Activated naive CD4-positive, alpha-beta T cell (primary cell): ENCODE data around the gene NT5DC1.

ENCODE experiments used
- DNase-seq, 4 experiments: peaks; one replicate each; lab custom pipeline; 2025; lab: John Stamatoyannopoulos, UW

Gene NT5DC1

DNA sequence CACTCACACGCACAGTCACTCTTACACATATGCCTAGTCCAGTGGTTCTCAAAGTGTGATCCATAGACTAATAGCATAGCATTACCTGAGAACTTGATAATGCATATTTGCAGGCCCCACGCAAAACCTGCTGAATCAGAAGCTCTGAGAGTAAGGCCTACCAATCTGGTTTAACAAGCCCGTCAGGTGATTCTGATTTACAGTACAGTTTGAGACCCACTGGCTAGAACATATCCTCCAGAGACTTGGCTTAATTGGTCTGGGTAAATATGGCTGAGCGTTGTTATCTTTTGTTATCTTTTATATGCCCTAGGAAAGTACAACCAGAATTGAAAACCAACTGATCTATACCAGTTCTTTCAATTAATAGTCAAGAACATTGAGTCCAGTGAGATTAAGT is 143.6 kb downstream of the NT5DC1 start:
- DNase-seq: no peak

DNA sequence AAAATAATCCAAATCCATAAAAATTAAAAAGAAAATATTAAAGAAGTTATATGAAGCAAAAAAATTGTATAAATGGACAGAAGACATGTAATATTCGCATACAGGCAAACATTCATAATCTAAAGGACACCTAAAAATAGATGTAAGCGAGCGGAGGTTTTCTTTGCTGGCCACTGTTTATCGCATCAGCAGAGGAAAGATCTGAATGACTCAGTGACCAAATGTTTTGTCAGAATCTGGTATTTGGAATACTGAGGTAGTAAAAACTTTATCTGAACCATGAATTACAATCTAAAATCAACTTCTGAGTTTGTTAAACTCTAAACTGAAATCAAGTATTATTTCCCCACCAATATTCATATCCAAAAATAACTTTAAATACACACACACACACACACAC is 145.4 kb downstream of the NT5DC1 start:
- no peak for DNase-seq

- no peak for DNase-seq
Observed at GRCh38 chr6:116247285-116247684, 146.6 kb downstream of the NT5DC1 start.

GRCh38 chr6:116248577-116248976 is 147.9 kb downstream of the NT5DC1 start:
- DNase-seq: no peak

DNA sequence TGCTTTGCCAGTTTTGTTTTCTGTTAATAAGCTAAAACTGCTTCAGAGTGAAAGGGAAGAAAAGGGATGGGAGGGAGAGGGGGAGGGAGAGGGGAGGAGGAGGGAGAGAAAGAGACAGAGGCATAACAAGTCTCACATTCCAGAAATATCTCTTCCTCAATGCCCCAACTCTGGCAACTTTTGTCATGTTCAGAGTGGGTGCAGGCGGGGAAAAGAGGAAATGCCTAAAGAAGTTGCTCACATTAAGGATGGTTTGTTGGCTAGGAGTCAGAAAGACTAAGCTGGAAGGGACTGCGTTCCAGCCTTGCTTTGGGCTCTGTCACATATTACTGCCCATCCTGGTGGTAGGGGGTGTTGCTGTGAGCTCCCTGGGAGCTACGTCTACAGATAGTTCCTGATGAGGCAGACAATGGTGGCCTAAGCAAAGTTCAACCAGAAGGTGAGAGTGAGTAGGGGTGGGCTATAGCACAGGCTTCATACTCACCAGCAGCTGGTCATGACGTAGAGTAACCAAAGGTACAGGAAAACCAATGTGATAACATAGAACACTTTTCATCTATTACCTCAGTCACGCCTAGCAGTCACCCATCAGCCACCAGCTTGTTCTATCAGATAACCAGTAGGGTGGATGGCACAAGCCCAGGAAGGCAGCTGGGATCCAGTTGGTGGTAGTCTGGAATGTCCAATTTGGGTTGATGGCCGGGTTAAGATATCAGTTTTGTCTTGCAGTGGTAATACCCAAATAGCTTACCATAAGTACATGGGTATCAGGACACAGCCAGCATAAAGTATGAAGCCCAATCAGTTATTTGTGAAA is 151.1 kb downstream of the NT5DC1 start:
- DNase-seq: no peak

- DNase-seq: no peak
Observed at GRCh38 chr6:116253188-116253504, 152.5 kb downstream of the NT5DC1 start.

- peak; percentile 47 to 82 (median 70) for DNase-seq
Observed at GRCh38 chr6:116253505-116254296, 153.0 kb downstream of the NT5DC1 start, which contains the start of gene TSPYL4. TSS of gene TSPYL4 (minus strand) at chr6:116254075. CDS start at chr6:116254008, 67 bp downstream.

DNA sequence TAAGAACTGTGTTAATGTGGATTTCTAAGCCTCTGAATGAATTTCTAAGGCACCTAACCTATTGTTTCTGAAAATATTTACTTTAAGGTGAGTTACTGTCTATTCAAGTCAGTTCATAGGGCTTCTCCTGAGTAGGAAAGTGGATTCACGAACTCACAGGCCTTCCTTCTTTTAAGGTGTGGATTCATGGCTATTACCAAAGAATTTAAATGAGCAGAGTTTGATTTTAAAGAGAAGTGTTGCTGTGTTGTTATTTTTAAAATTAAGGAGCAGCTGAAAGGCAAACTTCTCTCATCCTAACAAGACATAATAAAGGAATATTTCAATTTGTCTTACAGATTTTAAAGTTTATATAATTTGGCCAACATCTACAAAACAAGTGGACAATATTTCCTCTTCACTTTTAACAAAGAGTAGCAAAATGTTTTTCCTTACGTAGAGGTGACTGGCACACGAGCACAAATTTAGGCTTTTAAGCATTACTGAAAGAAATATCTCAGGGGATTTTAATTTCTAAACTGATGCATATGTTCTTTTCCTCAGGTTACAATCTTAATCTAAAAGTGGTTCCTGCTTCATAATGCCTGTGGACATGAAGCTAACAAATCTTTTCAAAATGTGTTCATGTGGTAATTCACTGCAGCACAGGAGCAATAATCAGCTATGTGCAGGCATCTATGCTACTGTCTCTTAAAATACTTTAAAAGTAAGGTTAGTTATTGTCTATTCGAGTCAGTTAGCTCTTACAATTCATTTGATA is 153.8 kb downstream of the NT5DC1 start:
- no peak for DNase-seq

- DNase-seq: no peak
Observed at GRCh38 chr6:116255246-116255800, 154.7 kb downstream of the NT5DC1 start.

- no peak for DNase-seq
Observed at GRCh38 chr6:116256694-116257093, 156.0 kb downstream of the NT5DC1 start.

- DNase-seq: no peak
Observed at GRCh38 chr6:116258520-116258919, 157.9 kb downstream of the NT5DC1 start.

GRCh38 chr6:116263353-116263752 is 162.7 kb downstream of the NT5DC1 start:
- no peak for DNase-seq

DNA sequence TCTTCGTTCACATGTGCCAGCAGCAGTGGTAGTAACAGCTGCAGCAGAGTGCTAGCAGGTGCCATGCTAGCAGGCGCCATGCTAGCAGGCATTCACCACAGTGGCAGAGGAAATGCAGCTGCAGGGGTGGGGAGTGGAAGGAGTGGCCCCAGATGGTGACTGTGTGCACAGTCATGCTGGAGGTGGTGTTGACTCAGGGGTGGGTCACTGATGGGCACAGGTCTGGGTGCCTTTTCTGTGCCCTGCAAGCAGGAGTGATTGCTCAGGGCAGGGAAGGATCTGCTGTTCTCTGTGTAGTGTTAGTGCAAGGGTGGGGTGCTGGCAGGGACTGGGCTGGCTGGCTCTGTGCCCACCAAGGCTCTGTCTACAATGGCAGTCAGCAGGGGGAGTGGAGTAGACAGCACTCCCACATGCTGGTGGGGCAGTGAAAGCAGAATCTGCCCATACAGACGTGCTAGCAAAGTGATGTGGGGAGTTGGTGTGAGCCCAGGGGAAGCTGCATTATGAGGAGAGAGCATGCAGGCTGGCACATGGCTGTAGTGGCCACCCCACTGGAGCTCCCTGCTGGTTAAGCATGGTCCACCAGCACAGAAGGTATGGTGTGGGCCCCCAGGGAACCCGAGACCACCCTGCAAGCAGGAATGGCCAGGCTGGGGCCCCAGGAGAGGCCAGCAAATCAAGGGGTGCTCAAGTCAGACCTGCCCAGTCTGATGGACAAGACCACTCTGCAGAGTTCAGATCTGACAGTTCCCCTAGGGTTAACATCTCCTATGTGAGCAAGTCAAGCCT is 164.6 kb downstream of the NT5DC1 start:
- DNase-seq: no peak

DNA sequence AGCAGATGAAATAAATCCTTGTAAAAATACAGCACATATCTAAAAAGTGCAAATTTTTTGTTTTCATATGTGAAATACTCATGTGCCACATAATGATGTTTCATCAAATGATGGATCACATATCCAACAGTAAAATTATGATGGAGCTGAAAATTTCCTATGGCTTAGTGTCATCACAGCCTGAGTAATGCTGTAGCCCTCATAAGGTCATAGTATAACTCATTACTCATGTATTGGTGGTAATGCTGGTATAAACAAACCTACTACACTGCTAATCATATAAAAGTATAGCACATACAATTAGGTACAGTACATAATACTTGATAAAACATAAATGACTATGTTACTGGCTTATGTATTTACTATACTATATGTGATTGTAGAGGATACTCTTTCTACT is 166.2 kb downstream of the NT5DC1 start:
- no peak for DNase-seq

DNA sequence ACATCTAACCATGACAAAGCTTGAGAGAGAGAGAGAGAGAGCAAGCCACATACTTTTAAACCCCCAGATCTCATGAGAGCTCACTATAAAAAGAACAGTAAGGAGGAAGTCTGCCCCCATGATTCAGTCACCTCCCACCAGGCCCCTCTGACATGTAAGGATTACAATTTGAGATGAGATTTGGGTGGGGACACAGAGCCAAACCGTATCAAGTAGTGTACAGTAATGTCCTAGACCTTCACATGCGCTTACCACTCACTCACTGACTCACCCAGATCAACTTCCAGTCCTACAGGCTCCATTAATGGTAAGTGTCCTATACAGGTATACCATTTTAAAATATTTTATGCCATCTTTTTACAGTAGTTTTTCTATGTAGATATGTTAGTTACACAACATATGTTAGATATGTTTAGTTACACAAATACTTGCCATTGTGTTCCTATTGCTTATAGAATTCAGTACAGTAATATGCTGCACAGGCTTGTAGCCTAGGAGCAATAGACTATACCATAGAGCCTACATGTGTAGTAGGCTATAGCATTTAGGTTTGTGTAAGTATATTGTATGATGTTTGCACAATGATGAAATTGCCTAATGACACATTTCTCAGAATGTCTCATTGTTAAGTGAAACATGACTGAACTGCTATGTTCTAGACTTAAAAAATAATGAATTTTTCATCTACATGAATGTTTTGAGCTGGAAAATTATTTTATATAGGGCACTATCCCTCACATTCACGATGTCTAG is 167.4 kb downstream of the NT5DC1 start:
- DNase-seq: no peak

DNA sequence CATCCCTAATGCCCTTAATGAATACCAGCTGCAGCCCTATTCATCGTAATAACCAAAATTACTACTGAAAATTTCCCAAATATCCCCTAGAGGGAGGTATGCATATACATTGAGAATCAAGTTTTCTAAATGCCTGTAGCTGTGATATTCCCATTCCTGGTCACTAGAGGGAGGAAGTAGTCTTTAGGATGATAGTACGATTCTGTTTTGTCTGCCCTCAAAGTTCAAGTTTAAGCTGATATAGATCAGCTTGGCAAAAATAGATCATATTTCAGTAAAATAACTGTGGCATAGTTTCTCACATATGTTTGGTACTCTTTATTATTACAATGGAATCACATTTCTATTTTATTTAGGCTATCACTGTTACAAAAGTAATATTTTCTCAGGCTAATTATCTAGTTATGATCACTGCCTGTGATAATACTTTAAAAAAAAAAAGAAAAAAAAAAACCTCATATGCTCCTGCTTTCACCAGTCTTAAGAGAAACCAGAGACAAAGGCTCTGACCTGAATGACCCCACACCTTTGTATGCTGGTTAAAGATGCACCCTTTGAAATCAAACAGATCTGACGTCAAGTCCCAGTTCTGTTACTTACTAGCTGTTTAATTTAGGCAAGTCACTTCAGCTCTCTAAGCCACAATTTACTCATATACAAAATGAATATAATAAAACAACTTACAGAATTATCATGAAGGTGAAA is 168.1 kb downstream of the NT5DC1 start:
- no peak for DNase-seq

- no peak for DNase-seq
Observed at GRCh38 chr6:116271149-116271708, 170.6 kb downstream of the NT5DC1 start.

DNA sequence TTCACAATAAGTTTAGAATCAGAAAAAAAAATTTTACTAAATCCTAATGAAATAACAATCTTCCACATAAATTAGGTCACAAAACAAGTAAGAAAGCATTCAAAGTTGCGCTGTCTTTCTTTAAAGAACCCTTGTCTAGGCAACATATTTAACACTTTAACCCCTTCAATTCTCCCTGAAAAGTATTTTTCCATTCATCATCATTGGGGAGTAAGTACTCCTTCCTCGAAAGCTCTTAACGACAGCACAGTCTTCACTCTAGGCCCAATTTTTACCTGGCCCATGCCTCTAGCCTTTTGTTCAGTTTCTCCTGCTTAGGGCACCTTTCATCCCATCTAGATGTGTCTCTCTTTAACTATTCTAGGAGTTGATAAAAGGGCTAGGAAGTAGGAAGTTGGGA is 176.5 kb downstream of the NT5DC1 start:
- DNase-seq: no peak

DNA sequence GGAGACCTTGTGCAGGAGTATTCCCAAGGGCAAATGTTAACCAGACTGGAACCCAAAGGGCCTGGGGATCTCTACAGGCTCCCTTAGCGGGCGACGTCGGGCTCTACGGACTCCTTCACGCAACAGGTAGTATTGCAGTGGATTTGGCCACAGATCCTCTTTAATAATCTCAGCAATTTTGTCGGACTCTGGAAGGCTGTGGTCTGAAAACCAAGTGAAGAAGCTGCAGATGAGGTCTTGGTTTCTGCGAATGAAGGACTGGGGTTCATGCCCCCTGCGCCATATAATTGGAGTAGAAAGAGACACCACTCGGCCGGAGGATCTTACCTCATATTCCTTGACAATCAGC is 177.8 kb downstream of the NT5DC1 start:
- no peak for DNase-seq

- no peak for DNase-seq
Observed at GRCh38 chr6:116278854-116279231, 178.2 kb downstream of the NT5DC1 start.
